NB4 (cell line): ENCODE measurements around the gene TRDN.

ENCODE experiments used
- MYC ChIP-seq: IDR thresholded peaks from 2 replicates; pipeline ENCODE4 v1.6.1; 2011; ENCODE audit warnings: low read depth, low read length
- POLR2A ChIP-seq: IDR thresholded peaks from 2 replicates; pipeline ENCODE4 v1.6.1; 2011; ENCODE audit warnings: mild to moderate bottlenecking; ENCODE audit not compliant: insufficient read length; ENCODE audit errors: extremely low read depth
- TF ChIP-seq, protein P1 (sequence below): IDR thresholded peaks from one replicate; pipeline ENCODE4 v1.5.1; 2012; ENCODE audit warnings: low read depth, low read length
- TF ChIP-seq, protein P2 (sequence below): IDR thresholded peaks from 2 replicates; pipeline ENCODE4 v1.6.1; 2011; ENCODE audit warnings: low read depth, low read length

DNA sequence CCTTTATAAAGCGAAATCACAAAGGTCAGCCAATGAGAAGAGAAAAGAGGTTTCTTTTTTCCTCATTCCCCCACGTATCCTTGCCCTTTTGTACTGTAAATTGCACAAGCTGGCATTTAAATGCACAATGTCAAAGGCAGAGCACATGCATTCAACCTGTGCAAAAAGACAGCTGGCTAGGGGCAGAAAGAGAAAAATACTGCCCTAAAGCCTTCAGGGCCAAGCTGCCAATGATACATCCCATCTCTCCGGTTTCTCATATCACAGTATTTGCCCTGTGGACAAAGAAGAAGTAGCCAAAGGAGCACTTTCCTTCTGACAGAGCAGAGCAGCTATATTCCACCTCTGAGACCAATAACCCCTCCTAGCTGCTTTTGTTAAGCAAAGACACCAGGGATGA lies 219.2 kb downstream of the TRDN start:
- TF ChIP-seq, protein P1, sequence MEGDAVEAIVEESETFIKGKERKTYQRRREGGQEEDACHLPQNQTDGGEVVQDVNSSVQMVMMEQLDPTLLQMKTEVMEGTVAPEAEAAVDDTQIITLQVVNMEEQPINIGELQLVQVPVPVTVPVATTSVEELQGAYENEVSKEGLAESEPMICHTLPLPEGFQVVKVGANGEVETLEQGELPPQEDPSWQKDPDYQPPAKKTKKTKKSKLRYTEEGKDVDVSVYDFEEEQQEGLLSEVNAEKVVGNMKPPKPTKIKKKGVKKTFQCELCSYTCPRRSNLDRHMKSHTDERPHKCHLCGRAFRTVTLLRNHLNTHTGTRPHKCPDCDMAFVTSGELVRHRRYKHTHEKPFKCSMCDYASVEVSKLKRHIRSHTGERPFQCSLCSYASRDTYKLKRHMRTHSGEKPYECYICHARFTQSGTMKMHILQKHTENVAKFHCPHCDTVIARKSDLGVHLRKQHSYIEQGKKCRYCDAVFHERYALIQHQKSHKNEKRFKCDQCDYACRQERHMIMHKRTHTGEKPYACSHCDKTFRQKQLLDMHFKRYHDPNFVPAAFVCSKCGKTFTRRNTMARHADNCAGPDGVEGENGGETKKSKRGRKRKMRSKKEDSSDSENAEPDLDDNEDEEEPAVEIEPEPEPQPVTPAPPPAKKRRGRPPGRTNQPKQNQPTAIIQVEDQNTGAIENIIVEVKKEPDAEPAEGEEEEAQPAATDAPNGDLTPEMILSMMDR: no peak
- TF ChIP-seq POLR2A: no peak
- TF ChIP-seq, protein P2, sequence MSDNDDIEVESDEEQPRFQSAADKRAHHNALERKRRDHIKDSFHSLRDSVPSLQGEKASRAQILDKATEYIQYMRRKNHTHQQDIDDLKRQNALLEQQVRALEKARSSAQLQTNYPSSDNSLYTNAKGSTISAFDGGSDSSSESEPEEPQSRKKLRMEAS: no peak
- TF ChIP-seq MYC: no peak
